ENCODE data around the gene NINL.

- TF ChIP-seq CTCF (conservative IDR thresholded peaks at IDR 0.05; ENCODE audit: low read depth, low read length): no peak
- TF ChIP-seq MXI1 (IDR thresholded peaks at IDR 0.05; ENCODE audit: borderline replicate concordance, low read depth, low read length): no peak
- no peak for TF ChIP-seq POLR2A (IDR thresholded peaks at IDR 0.05; ENCODE audit: low read depth, low read length)
- TF ChIP-seq CEBPB (IDR thresholded peaks at IDR 0.05; ENCODE audit: low read depth, low read length): no peak
These were observed 104.5 kb downstream of the NINL start for GRCh38 chr20:25480797-25481196.
